GM12891 (cell line): ENCODE results near the gene EFNA4.

Experiments used
- POLR2A ChIP-seq: IDR thresholded peaks from 2 replicates; pipeline ENCODE4 v1.6.1; 2011; ENCODE audit warnings: low read depth, low read length, control low read depth
- POLR2AphosphoS5 ChIP-seq: IDR thresholded peaks from 2 replicates; pipeline ENCODE4 v1.6.1; 2011; ENCODE audit warnings: low read depth, low read length, control low read depth
- POU2F2 ChIP-seq: IDR thresholded peaks from 2 replicates; pipeline ENCODE4 v1.6.1; 2011; ENCODE audit warnings: low read depth, mild to moderate bottlenecking, control low read depth, low read length, moderate library complexity
- SPI1 ChIP-seq: IDR thresholded peaks from 2 replicates; pipeline ENCODE4 v1.6.1; 2011; ENCODE audit warnings: low read depth, low read length, control low read depth
- TAF1 ChIP-seq: IDR thresholded peaks from 2 replicates; pipeline ENCODE4 v1.6.1; 2011; ENCODE audit warnings: low read depth, low read length, control low read depth

- TF ChIP-seq POLR2A (no peak), POU2F2 (no peak), POLR2AphosphoS5 (no peak), TAF1 (no peak), SPI1 (no peak)
These were observed 19.2 kb upstream of the EFNA4 start for GRCh38 chr1:155044365-155044764.
